Upper lobe of left lung (tissue), 6 donors: ENCODE results near the gene TMEM259. TPM values are rescaled to one million over a fixed set of nuclear protein-coding genes. Genes with fewer than 3 reads are reported as not detected.
A peak's percentile ranks its signal among the peaks of the same experiment; 100 is the strongest.

Experiments used
- ATAC-seq, 2 donors: fragments of 200-7000 bp; cut with Tn5 transposase; one replicate each; pipeline ENCODE4 v1.9.1; 2022; ENCODE audit warnings: mild to moderate bottlenecking in 2 of 2, moderate library complexity in 2 of 2; ENCODE audit not compliant: low FRiP score in 2 of 2
- DNase-seq, 2 donors: peaks; one replicate each; pipeline ENCODE4 v3.0.0-alpha.2; 2019 to 2020
- H3K27ac ChIP-seq, 4 donors: fragments of 200-600 bp; sonication (generic); one replicate each; pipeline ENCODE4 v1.5.1; 2016 to 2019
- H3K27me3 ChIP-seq, 4 donors: fragments of 200-600 bp; sonication (generic); one replicate each; pipeline ENCODE4 v1.5.1; 2017 to 2019
- H3K36me3 ChIP-seq, 4 donors: fragments of 200-600 bp; sonication (generic); one replicate each; pipeline ENCODE4 v1.5.1; 2016 to 2019
- H3K4me1 ChIP-seq, 4 donors: fragments of 200-600 bp; sonication (generic); one replicate each; pipeline ENCODE4 v1.5.1; 2018 to 2019
- H3K4me3 ChIP-seq, 4 donors: fragments of 200-600 bp; sonication (generic); one replicate each; pipeline ENCODE4 v1.5.1; 2017 to 2019; ENCODE audit warnings: mild to moderate bottlenecking in 2 of 4, moderate library complexity in 1 of 4
- H3K9me3 ChIP-seq, 4 donors: fragments of 200-600 bp; sonication (generic); one replicate each; pipeline ENCODE4 v1.5.1; 2018 to 2019
- CTCF ChIP-seq, 6 experiments: fragments of 450-650 bp in 4 of 6; fragments of 200-600 bp in 2 of 6; sonication (generic) in 2 of 6; IDR thresholded peaks; one replicate each; pipeline ENCODE4 v1.5.1; 2016 to 2019; ENCODE audit warnings: antibody characterized with exemption in 6 of 6
- EP300 ChIP-seq, 4 donors: sonication (generic); formaldehyde crosslinking; IDR thresholded peaks; one replicate each; pipeline ENCODE4 v1.5.1; 2017; ENCODE audit warnings: antibody characterized with exemption in 4 of 4, control low read depth in 2 of 4
- POLR2A ChIP-seq, 4 donors: fragments of 450-650 bp; IDR thresholded peaks; one replicate each; pipeline ENCODE4 v1.5.1; 2016 to 2017; ENCODE audit warnings: antibody characterized with exemption in 4 of 4, mild to moderate bottlenecking in 2 of 4
- POLR2AphosphoS5 ChIP-seq, 2 donors: sonication (generic); formaldehyde crosslinking; IDR thresholded peaks; one replicate each; pipeline ENCODE4 v1.5.1; 2017; ENCODE audit warnings: antibody characterized with exemption in 2 of 2
- WGBS, 2 donors: methylation state at CpG; one replicate each; pipeline ENCODE4 v1.1.5; 2017 to 2018; 5-methylcytosine and 5-hydroxymethylcytosine counted together
- total RNA-seq, 6 donors: library from RNA; depleted of rRNA in 4 of 6; stranded (reverse); fragments of >200 nt in 4 of 6; gene quantifications; one replicate each; pipeline versions ENCODE4 v1.1.0 to v1.2.1, GENCODE V29; 2016 to 2021
- donor health status: DM: no; HTN: no; CAD: no; lungs with moderate emphysema.
- donor health status: DM: no; HTN: yes; CAD: no; lungs with severe emphysema.

TMEM259 gene
- total RNA-seq, 6 donors from 2014 or later, result 143 to 643 (median 208) TPM

- H3K4me1 ChIP-seq, result peaks cover 49 to 68% (median 55%) of the 10 kb centered on the region in 4 donors
Observed at GRCh38 chr19:1017115-1017905, 3.6 kb downstream of the TMEM259 start.

GRCh38 chr19:1016647-1017114, 4.2 kb downstream of the TMEM259 start:
- no peak for ATAC-seq

More at GRCh38 chr19:1017115-1017905, 3.6 kb downstream of the TMEM259 start:
- H3K4me3 ChIP-seq, result peak overlapping the region in 1 of 4 donors; percentile 1
- H3K9me3 ChIP-seq, result no peaks in the 10 kb centered on the region
- TF ChIP-seq POLR2A (IDR thresholded peaks at IDR 0.05) (no peak), EP300 (IDR thresholded peaks at IDR 0.05) (no peak), POLR2AphosphoS5 (IDR thresholded peaks at IDR 0.05) (no peak), CTCF (IDR thresholded peaks at IDR 0.05) (no peak)
- DNase-seq (peak in 1 of 2 donors; percentile 84), ATAC-seq (no peak)
- WGBS, 2 donors, result 59 to 63% methylated on average over 18 to 24 of the region's 24 CpGs
- H3K27ac ChIP-seq, result peak overlapping the region; percentile 40 to 96 (median 54)
- peaks cover 0 to 27% (median 24%) of the 10 kb centered on the region in 4 donors for H3K36me3 ChIP-seq
- no peaks in the 10 kb centered on the region for H3K27me3 ChIP-seq

GRCh38 chr19:1015782-1016646, 4.9 kb downstream of the TMEM259 start:
- no peak for ATAC-seq
- Histone ChIP-seq H3K36me3 (peaks cover 9 to 40% (median 37%) of the 10 kb centered on the region in 4 donors), H3K4me3 (no peak overlapping the region), H3K4me1 (peaks cover 42 to 60% (median 48%) of the 10 kb centered on the region in 4 donors), H3K27me3 (no peaks in the 10 kb centered on the region), H3K9me3 (no peaks in the 10 kb centered on the region), H3K27ac (peak overlapping the region; percentile 8 to 96 (median 54))
- DNase-seq, result peak in 1 of 2 donors; percentile 72
- no peak for TF ChIP-seq POLR2A (IDR thresholded peaks at IDR 0.05)
- no peak for TF ChIP-seq POLR2AphosphoS5 (IDR thresholded peaks at IDR 0.05)
- 68 to 78% methylated on average over 11 to 23 of the region's 31 CpGs for WGBS, 2 donors

More at GRCh38 chr19:1016647-1017114, 4.2 kb downstream of the TMEM259 start:
- Histone ChIP-seq H3K4me3 (no peak overlapping the region), H3K27ac (peak overlapping the region; percentile 40 to 96 (median 54)), H3K4me1 (peaks cover 43 to 62% (median 49%) of the 10 kb centered on the region in 4 donors), H3K9me3 (no peaks in the 10 kb centered on the region), H3K27me3 (no peaks in the 10 kb centered on the region), H3K36me3 (peaks cover 4 to 34% (median 30%) of the 10 kb centered on the region in 4 donors)
- DNase-seq, result peak in 1 of 2 donors; percentile 49
- TF ChIP-seq POLR2AphosphoS5 (IDR thresholded peaks at IDR 0.05) (peak in 1 of 2 donors; percentile 62), POLR2A (IDR thresholded peaks at IDR 0.05) (no peak), CTCF (IDR thresholded peaks at IDR 0.05) (no peak)
- 20 to 38% methylated on average over 1 to 12 of the region's 12 CpGs for WGBS, 2 donors

- peaks cover 13 to 48% (median 44%) of the 10 kb centered on the region in 4 donors for H3K36me3 ChIP-seq
- peaks cover 42 to 58% (median 48%) of the 10 kb centered on the region in 4 donors for H3K4me1 ChIP-seq
- 92 to 93% methylated on average over 7 to 26 of the region's 29 CpGs for WGBS, 2 donors
- ATAC-seq (no peak), DNase-seq (peak in 1 of 2 donors; percentile 81)
- no peaks in the 10 kb centered on the region for H3K27me3 ChIP-seq
- no peak for TF ChIP-seq EP300 (IDR thresholded peaks at IDR 0.05)
- H3K4me3 ChIP-seq, result no peak overlapping the region
- no peak overlapping the region for H3K27ac ChIP-seq
- no peaks in the 10 kb centered on the region for H3K9me3 ChIP-seq
Observed at GRCh38 chr19:1015061-1015781, 5.7 kb downstream of the TMEM259 start.
